Ishikawa (cell line): ENCODE results near the gene EEPD1.

Experiments used
- CEBPB ChIP-seq: IDR thresholded peaks from 2 replicates; pipeline ENCODE4 v1.6.1; 2012
- CREB1 ChIP-seq: IDR thresholded peaks from 2 replicates; pipeline ENCODE4 v1.6.1; 2012; ENCODE audit warnings: low read depth
- EGR1 ChIP-seq: IDR thresholded peaks from 2 replicates; pipeline ENCODE4 v1.6.1; 2012
- EP300 ChIP-seq: IDR thresholded peaks from 2 replicates; pipeline ENCODE4 v1.6.1; 2012; ENCODE audit warnings: borderline replicate concordance
- FOXM1 ChIP-seq: IDR thresholded peaks from 2 replicates; pipeline ENCODE4 v1.6.1; 2012; ENCODE audit warnings: low read depth, borderline replicate concordance
- NFIC ChIP-seq: IDR thresholded peaks from 2 replicates; pipeline ENCODE4 v1.6.1; 2012
- RAD21 ChIP-seq: IDR thresholded peaks from 2 replicates; pipeline ENCODE4 v1.6.1; 2012; ENCODE audit warnings: low read depth
- TAF1 ChIP-seq: IDR thresholded peaks from 2 replicates; pipeline ENCODE4 v1.6.1; 2012; ENCODE audit warnings: low read depth, mild to moderate bottlenecking
- YY1 ChIP-seq: IDR thresholded peaks from 2 replicates; pipeline ENCODE4 v1.6.1; 2012; ENCODE audit warnings: low read depth
- TF ChIP-seq, protein P1 (sequence below): IDR thresholded peaks from 2 replicates; pipeline ENCODE4 v1.6.1; 2012
- TF ChIP-seq, protein P2 (sequence below): IDR thresholded peaks from 2 replicates; pipeline ENCODE4 v1.6.1; 2012; ENCODE audit warnings: low read depth, mild to moderate bottlenecking

DNA sequence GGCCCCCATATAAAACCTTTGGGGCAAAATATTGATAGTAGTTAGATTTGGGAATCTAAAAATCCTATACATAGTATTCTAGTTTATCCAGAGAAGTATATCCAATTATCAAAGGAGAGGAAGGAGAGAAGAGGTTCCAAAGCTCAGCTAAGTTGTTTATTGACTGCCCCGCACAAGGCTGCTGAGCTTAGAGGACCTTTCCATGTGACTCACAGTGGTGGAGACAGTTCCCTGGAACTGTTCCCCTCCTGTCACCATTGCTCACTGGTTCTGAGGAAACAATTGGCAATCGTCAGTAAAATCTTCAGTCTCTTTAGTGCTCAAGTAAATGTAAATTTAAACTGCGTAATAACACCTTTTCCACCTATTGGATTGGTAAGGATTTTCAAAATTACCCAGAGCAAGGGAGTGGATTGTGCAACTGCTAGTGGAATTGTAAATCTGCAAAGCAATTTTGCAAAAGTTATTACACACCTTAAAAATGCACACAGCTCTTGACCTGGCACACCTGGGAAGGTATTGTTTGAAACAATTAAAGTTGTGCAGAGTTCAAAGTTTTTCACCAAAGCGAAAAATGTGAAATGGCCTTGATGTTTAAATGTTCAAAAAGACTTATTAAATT is 63.1 kb downstream of the EEPD1 start:
- TF ChIP-seq EP300, result no peak
- TF ChIP-seq RAD21, result no peak
- no peak for TF ChIP-seq TAF1
- TF ChIP-seq, protein P1, sequence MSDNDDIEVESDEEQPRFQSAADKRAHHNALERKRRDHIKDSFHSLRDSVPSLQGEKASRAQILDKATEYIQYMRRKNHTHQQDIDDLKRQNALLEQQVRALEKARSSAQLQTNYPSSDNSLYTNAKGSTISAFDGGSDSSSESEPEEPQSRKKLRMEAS, result no peak
- no peak for TF ChIP-seq FOXM1
- no peak for TF ChIP-seq YY1
- TF ChIP-seq, protein P2, sequence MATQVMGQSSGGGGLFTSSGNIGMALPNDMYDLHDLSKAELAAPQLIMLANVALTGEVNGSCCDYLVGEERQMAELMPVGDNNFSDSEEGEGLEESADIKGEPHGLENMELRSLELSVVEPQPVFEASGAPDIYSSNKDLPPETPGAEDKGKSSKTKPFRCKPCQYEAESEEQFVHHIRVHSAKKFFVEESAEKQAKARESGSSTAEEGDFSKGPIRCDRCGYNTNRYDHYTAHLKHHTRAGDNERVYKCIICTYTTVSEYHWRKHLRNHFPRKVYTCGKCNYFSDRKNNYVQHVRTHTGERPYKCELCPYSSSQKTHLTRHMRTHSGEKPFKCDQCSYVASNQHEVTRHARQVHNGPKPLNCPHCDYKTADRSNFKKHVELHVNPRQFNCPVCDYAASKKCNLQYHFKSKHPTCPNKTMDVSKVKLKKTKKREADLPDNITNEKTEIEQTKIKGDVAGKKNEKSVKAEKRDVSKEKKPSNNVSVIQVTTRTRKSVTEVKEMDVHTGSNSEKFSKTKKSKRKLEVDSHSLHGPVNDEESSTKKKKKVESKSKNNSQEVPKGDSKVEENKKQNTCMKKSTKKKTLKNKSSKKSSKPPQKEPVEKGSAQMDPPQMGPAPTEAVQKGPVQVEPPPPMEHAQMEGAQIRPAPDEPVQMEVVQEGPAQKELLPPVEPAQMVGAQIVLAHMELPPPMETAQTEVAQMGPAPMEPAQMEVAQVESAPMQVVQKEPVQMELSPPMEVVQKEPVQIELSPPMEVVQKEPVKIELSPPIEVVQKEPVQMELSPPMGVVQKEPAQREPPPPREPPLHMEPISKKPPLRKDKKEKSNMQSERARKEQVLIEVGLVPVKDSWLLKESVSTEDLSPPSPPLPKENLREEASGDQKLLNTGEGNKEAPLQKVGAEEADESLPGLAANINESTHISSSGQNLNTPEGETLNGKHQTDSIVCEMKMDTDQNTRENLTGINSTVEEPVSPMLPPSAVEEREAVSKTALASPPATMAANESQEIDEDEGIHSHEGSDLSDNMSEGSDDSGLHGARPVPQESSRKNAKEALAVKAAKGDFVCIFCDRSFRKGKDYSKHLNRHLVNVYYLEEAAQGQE, result no peak
- no peak for TF ChIP-seq CEBPB
- no peak for TF ChIP-seq NFIC
- no peak for TF ChIP-seq CREB1
- TF ChIP-seq EGR1, result no peak
